HepG2 (cell line): ENCODE measurements around the gene ABL2. TPM values are rescaled to one million over a fixed set of nuclear protein-coding genes. Genes with fewer than 3 reads are reported as not detected.

Experiments
- ATAC-seq: fragments of 200-7000 bp; cut with Tn5 transposase; 3 replicates; pipeline ENCODE4 v1.9.1; 2020; ENCODE audit warnings: mild to moderate bottlenecking, moderate library complexity
- BruUV-seq: library from RNA; stranded (reverse); fragments of 400-500 nt; replicated peaks from 2 replicates; lab custom pipeline; 2021; lab: Mats Ljungman, UMichigan
- CTCF ChIA-PET: fragments of 300-600 bp; formaldehyde crosslinking; extraction: SDS; loops from one replicate; lab custom pipeline; 2021; ENCODE audit warnings: low total read pairs, inconsistent platforms, low intra/inter-chr PET ratio; lab: Yijun Ruan, JAX
- POLR2A ChIA-PET: fragments of 350-600 bp; sonication (Branson Sonifier 250); formaldehyde crosslinking; loops from one replicate; lab custom pipeline; 2020; ENCODE audit warnings: antibody characterized with exemption, inconsistent platforms; lab: Yijun Ruan, JAX
- DNase-seq: peaks from one replicate; pipeline ENCODE4 v3.0.0-alpha.2; 2015; ENCODE audit warnings: low spot score
- FAIRE-seq: peaks from 3 replicates; lab custom pipeline; 2011; peaks lifted over from hg19 to GRCh38; lab: Jason Lieb, UNC
- H2AFZ ChIP-seq: one replicate; pipeline ENCODE4 v1.6.1; 2011; ENCODE audit warnings: low read length, inconsistent platforms
- H3K27ac ChIP-seq: fragments of 300-600 bp; 3 replicates; pipeline ENCODE4 v1.8.0; 2011; ENCODE audit warnings: mixed run types, mild to moderate bottlenecking, mixed read lengths, low read length, inconsistent platforms; ENCODE audit not compliant: insufficient read depth; ENCODE audit errors: extremely low read length
- H3K27me3 ChIP-seq, 2 experiments: fragments of 200-600 bp in 1 of 2; 2 replicates in 1 of 2; 3 replicates in 1 of 2; pipeline versions ENCODE4 v1.6.0 to v1.8.0; 2011; ENCODE audit warnings: low read length in 2 of 2, mild to moderate bottlenecking in 2 of 2, moderate library complexity in 2 of 2, inconsistent platforms in 1 of 2; ENCODE audit not compliant: insufficient read depth in 2 of 2, control insufficient read depth in 1 of 2
- H3K36me3 ChIP-seq, 2 experiments: fragments of 200-600 bp in 1 of 2; replicated peaks in 1 of 2; 2 replicates in 1 of 2; 3 replicates in 1 of 2; pipeline versions ENCODE4 v1.5.1 to v1.8.0; 2011; ENCODE audit warnings: low read length in 2 of 2, inconsistent platforms in 1 of 2; ENCODE audit not compliant: insufficient read depth in 2 of 2, control insufficient read depth in 1 of 2
- H3K4me1 ChIP-seq: 2 replicates; pipeline ENCODE4 v1.5.1; 2012; ENCODE audit warnings: low read length, inconsistent platforms; ENCODE audit not compliant: insufficient read depth
- H3K4me2 ChIP-seq: 2 replicates; pipeline ENCODE4 v1.6.0; 2011; ENCODE audit warnings: low read depth, low read length, inconsistent platforms
- H3K4me3 ChIP-seq, 3 experiments: fragments of 200-600 bp in 1 of 3; sonication (generic), shearing (Covaris generic) in 1 of 3; replicated peaks in 1 of 3; 2 replicates each; pipeline ENCODE4 v1.5.1; 2011 to 2016; ENCODE audit warnings: low read length in 3 of 3, inconsistent platforms in 2 of 3, low read depth in 2 of 3, mild to moderate bottlenecking in 2 of 3, control low read depth in 1 of 3, mixed read lengths in 1 of 3; ENCODE audit not compliant: insufficient read depth in 1 of 3
- H3K79me2 ChIP-seq: one replicate; pipeline ENCODE4 v1.6.1; 2011; ENCODE audit warnings: low read length, inconsistent platforms; ENCODE audit not compliant: insufficient read depth
- H3K9ac ChIP-seq: 2 replicates; pipeline ENCODE4 v1.6.0; 2011; ENCODE audit warnings: mild to moderate bottlenecking, low read depth, low read length, inconsistent platforms; ENCODE audit not compliant: insufficient read depth
- H3K9me3 ChIP-seq: 2 replicates; pipeline ENCODE4 v1.5.1; 2012; ENCODE audit warnings: mild to moderate bottlenecking, low read length
- H4K20me1 ChIP-seq: 2 replicates; pipeline ENCODE4 v1.6.0; 2011; ENCODE audit warnings: inconsistent platforms, mild to moderate bottlenecking, low read length, moderate library complexity; ENCODE audit not compliant: insufficient read depth
- ARNT ChIP-seq: fragments of 450-650 bp; IDR thresholded peaks from 2 replicates; pipeline ENCODE4 v1.6.1; 2017
- CBX1 ChIP-seq: IDR thresholded peaks from one replicate; pipeline ENCODE4 v1.6.1; 2016; ENCODE audit warnings: antibody characterized with exemption, low read depth
- CENPT ChIP-seq: sonication (generic); formaldehyde crosslinking; IDR thresholded peaks from 2 replicates; pipeline ENCODE4 v1.8.0; 2022; ENCODE audit warnings: low read depth, mild to moderate bottlenecking, moderate library complexity, missing genetic modification reagents
- ETV5 ChIP-seq: IDR thresholded peaks from 2 replicates; pipeline ENCODE4 v1.6.1; 2018; ENCODE audit warnings: missing biosample characterization, missing genetic modification reagents, inconsistent platforms, borderline replicate concordance
- FOXK1 ChIP-seq: sonication (generic); formaldehyde crosslinking; IDR thresholded peaks from 2 replicates; pipeline ENCODE4 v1.4.0; 2020; ENCODE audit warnings: low read depth, missing genetic modification reagents, borderline replicate concordance
- HNF4G ChIP-seq, 2 experiments: sonication (generic) in 1 of 2; formaldehyde crosslinking in 1 of 2; IDR thresholded peaks; 2 replicates each; pipeline versions ENCODE4 v1.4.0 to v1.6.1; 2011 to 2020; ENCODE audit warnings: borderline replicate concordance in 2 of 2, low read depth in 2 of 2, mild to moderate bottlenecking in 2 of 2, low read length in 1 of 2, missing genetic modification reagents in 1 of 2, moderate library complexity in 1 of 2
- NFYC ChIP-seq: IDR thresholded peaks from 2 replicates; pipeline ENCODE4 v1.6.1; 2016; ENCODE audit warnings: missing genetic modification reagents, missing compliant biosample characterization
- NR2F6 ChIP-seq, 2 experiments: IDR thresholded peaks; 2 replicates each; pipeline ENCODE4 v1.6.1; 2016; ENCODE audit warnings: antibody characterized with exemption in 1 of 2, mild to moderate bottlenecking in 1 of 2
- REST ChIP-seq, 2 experiments: IDR thresholded peaks; 2 replicates each; pipeline ENCODE4 v1.6.1; 2011 to 2012; ENCODE audit warnings: low read length in 2 of 2, borderline replicate concordance in 1 of 2, low read depth in 1 of 2, mild to moderate bottlenecking in 1 of 2, moderate library complexity in 1 of 2
- RFXANK ChIP-seq: IDR thresholded peaks from 2 replicates; pipeline ENCODE4 v1.6.1; 2016
- SAFB2 ChIP-seq: sonication (generic); formaldehyde crosslinking; IDR thresholded peaks from 2 replicates; pipeline ENCODE4 v1.5.1; 2020; ENCODE audit warnings: missing genetic modification reagents, low read depth, mild to moderate bottlenecking, borderline replicate concordance
- SP5 ChIP-seq: IDR thresholded peaks from 2 replicates; pipeline ENCODE4 v1.6.1; 2016; ENCODE audit warnings: low read depth, borderline replicate concordance
- STAT5B ChIP-seq: sonication (generic); formaldehyde crosslinking; IDR thresholded peaks from 2 replicates; pipeline ENCODE4 v1.4.0; 2020; ENCODE audit warnings: missing genetic modification reagents
- ZMYM4 ChIP-seq: sonication (generic); formaldehyde crosslinking; IDR thresholded peaks from 2 replicates; pipeline ENCODE4 v1.8.1; 2023; ENCODE audit warnings: mild to moderate bottlenecking, missing genetic modification reagents
- ZNF296 ChIP-seq: sonication (generic); formaldehyde crosslinking; conservative IDR thresholded peaks from 2 replicates; pipeline ENCODE4 v1.5.0; 2020; ENCODE audit warnings: mild to moderate bottlenecking, missing genetic modification reagents
- ZNF557 ChIP-seq: sonication (generic); formaldehyde crosslinking; IDR thresholded peaks from 2 replicates; pipeline ENCODE4 v1.4.0; 2020; ENCODE audit warnings: missing genetic modification reagents
- ZNF691 ChIP-seq: sonication (generic); formaldehyde crosslinking; IDR thresholded peaks from 2 replicates; pipeline ENCODE4 v1.4.0; 2020; ENCODE audit warnings: missing genetic modification reagents, low read depth, mild to moderate bottlenecking, borderline replicate concordance
- WGBS: methylation state at CpG from one replicate; pipeline ENCODE4 v1.1.6; 2017; ENCODE audit warnings: low lambda C conversion rate; 5-methylcytosine and 5-hydroxymethylcytosine counted together
- in situ Hi-C: cut with HindIII; loops from 2 replicates; pipeline ENCODE4 v1.10.0; 2017; ENCODE audit warnings: low pct_unique_long_range_greater_than_20kb; ENCODE audit not compliant: extremely low pct_ligation_motif_present
- intact Hi-C: fragments of 100-400 bp; cut with micrococcal nuclease; formaldehyde crosslinking; loops from one replicate; pipeline ENCODE4 v1.10.0; 2022; ENCODE audit not compliant: unreplicated experiment
- polyA plus RNA-seq, 8 experiments: library from polyadenylated mRNA; depleted of rRNA in 3 of 8; stranded (reverse) in 7 of 8; unstranded in 1 of 8; fragments of >200 nt; fragmentation: Illumina TruSeq in 4 of 8; extraction: Trizol in 4 of 8; gene quantifications; 2 replicates each; pipeline versions ENCODE4 v1.2.1 to v1.2.3, GENCODE V29; 2011 to 2016; ENCODE audit warnings: low read depth in 4 of 8, missing spikeins in 1 of 8, mixed read lengths in 1 of 8; ENCODE audit not compliant: insufficient read depth in 1 of 8
- total RNA-seq, 5 experiments: library from RNA; depleted of rRNA; stranded (reverse); fragments of >200 nt; fragmentation: Illumina TruSeq; extraction: Trizol; gene quantifications; 2 replicates each; pipeline ENCODE4 v1.2.3, GENCODE V29; 2016; ENCODE audit warnings: low read depth in 1 of 5
- TF ChIP-seq, protein P1 (sequence below): IDR thresholded peaks from 2 replicates; pipeline ENCODE4 v1.6.1; 2016; ENCODE audit warnings: missing compliant biosample characterization, missing genetic modification reagents, borderline replicate concordance

Gene ABL2
- total and polyA plus RNA-seq, 2 of the 13 experiments (the other 11 are each of a cell fraction or from before 2014, with no cell fraction given), result 5.8 to 6.0 TPM

DNA sequence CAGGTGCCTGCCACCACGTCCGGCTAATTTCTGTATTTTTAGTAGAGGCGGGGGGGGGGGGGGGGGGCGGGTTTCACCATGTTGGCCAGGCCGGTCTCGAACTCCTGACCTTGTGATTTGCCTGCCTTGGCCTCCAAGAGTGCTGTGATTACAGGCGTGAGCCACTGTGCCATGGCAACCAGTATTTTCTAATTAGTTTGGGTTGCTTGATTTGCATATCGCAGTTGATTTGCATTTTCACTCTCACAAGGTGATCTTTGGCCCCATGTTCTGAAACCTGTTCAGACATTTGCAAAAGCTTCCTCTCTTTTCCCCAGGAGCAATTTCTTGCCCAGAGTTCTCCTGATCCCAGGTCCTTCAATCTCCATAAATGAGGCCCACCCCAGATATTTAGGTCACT lies 145.9 kb downstream of the ABL2 start (continued):
- TF ChIP-seq REST (IDR thresholded peaks at IDR 0.05; ENCODE audit: borderline replicate concordance in 1 of 2, low read depth in 1 of 2, low read length in 2 of 2), result no peak

GRCh38 chr1:179082999-179083335 lies 146.5 kb downstream of the ABL2 start:
- ChIA-PET POLR2A (interaction anchor here (0.7 to 3.2 kb wide), 5 partner anchors 8 to 283 kb away, joined by 3 to 20 read pairs (median 6); partner anchors contain the start of genes AXDND1 and SOAT1), CTCF (no interaction called here)
- Histone ChIP-seq H3K4me2 (peak overlapping the region; percentile 96), H3K4me3 (peak overlapping the region; percentile 58 to 86 (median 85); a peak in 5 of 6 replicates), H3K9me3 (no peaks in the 10 kb centered on the region), H3K27me3 (no peaks in the 10 kb centered on the region), H3K9ac (peak overlapping the region; percentile 79), H2AFZ (peak overlapping the region; percentile 42), H3K36me3 (peaks cover 1 to 8% of the 10 kb centered on the region in 2 experiments; a peak in 2 of 5 replicates), H4K20me1 (no peaks in the 10 kb centered on the region), H3K4me1 (peaks cover 39% of the 10 kb centered on the region), H3K27ac (peak overlapping the region; percentile 77), H3K79me2 (peaks cover 16% of the 10 kb centered on the region)
- no TSS peak for BruUV-seq
- intact Hi-C loops, result loop anchor here (1.0 kb wide), 1 partner anchor 22 kb away; no protein-coding TSS in a partner anchor
- WGBS, result 0% methylated on average over 1 of the region's 3 CpGs
- FAIRE-seq, result no peak
- ATAC-seq, result no peak
- no peak for DNase-seq
- in situ Hi-C loops, result loop anchor here (10.0 kb wide), 1 partner anchor 282 kb away; the partner anchor contains the start of gene AXDND1
- TF ChIP-seq ETV5 (CRISPR knock-in tag) (no peak), RFXANK (CRISPR knock-in tag) (no peak), SAFB2 (CRISPR knock-in tag) (no peak), CBX1 (no peak), ZNF296 (no peak), ARNT (no peak), SP5 (CRISPR knock-in tag) (no peak), ZNF557 (CRISPR knock-in tag) (no peak), ZNF691 (no peak), CENPT (no peak), NFYC (CRISPR knock-in tag) (no peak), STAT5B (no peak), ZMYM4 (CRISPR knock-in tag) (peak; percentile 10; the same call in 1 of the 2 replicates), FOXK1 (no peak), HNF4G (IDR thresholded peaks at IDR 0.05; ENCODE audit: borderline replicate concordance, low read depth, low read length) (no peak), HNF4G (CRISPR knock-in tag; IDR thresholded peaks at IDR 0.05; ENCODE audit: borderline replicate concordance, low read depth) (no peak), NR2F6 (IDR thresholded peaks at IDR 0.05) (no peak), NR2F6 (CRISPR knock-in tag; IDR thresholded peaks at IDR 0.05) (no peak)
- TF ChIP-seq, protein P1, sequence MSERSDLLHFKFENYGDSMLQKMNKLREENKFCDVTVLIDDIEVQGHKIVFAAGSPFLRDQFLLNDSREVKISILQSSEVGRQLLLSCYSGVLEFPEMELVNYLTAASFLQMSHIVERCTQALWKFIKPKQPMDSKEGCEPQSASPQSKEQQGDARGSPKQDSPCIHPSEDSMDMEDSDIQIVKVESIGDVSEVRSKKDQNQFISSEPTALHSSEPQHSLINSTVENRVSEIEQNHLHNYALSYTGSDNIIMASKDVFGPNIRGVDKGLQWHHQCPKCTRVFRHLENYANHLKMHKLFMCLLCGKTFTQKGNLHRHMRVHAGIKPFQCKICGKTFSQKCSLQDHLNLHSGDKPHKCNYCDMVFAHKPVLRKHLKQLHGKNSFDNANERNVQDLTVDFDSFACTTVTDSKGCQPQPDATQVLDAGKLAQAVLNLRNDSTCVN (CRISPR knock-in tag), result no peak
